ENCODE results near the gene GATD1.

GATD1 gene

DNA sequence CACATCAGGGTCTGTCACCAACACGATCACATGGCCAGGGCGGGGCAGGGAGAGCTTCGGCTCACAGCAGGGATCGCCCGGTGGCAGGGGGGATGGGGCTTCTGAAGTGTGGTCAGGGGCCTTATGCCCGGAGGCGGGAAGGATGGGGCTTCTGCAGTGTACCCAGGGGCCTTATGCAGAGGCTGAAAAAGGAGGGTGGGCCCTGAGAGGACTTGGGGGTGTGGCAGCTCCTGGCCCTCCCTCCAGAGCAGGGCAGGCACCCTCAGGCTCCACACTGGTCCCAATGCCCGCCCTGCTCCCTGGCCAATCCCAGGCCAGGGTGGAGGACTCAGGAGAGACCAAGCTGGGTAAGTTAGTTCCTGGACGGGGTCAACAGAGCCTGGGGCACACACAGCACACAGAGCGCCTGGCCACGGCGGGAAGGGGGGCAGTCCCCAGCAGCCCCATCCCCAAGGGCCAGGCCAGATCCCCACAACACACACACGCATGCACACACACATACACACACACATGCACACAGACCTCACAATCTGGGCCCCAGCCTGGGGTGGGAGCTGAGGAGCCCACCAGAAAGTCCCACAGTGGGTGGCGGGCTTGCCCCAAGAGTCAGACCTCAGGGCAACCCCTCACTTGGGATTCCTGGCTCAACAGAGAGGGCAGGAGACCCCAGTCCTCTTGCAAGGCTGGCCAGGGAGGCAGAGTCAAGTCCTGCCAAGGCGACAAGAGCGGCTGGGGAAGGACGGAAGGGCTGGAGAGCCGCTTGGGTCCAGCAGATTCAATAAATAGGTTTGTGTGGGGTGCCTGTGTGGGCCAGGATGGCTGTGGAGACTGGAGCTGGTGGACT is 13.7 kb upstream of the GATD1 start (continued):
- TF ChIP-seq ZSCAN4 (tag by site-specific recombination; IDR thresholded peaks at IDR 0.05) (peak; percentile 75), ZSCAN30 (tag by site-specific recombination; IDR thresholded peaks at IDR 0.05) (no peak), ZNF521 (tag by site-specific recombination; IDR thresholded peaks at IDR 0.05) (no peak), SCRT1 (tag by site-specific recombination; IDR thresholded peaks at IDR 0.05; ENCODE audit: borderline replicate concordance) (no peak), SP3 (tag by site-specific recombination; IDR thresholded peaks at IDR 0.05) (peak; percentile 48), ZNF792 (tag by site-specific recombination; IDR thresholded peaks at IDR 0.05) (no peak), YY1 (tag by site-specific recombination; IDR thresholded peaks at IDR 0.05) (no peak), ZSCAN18 (tag by site-specific recombination; IDR thresholded peaks at IDR 0.05) (no peak), ZFP41 (tag by site-specific recombination; IDR thresholded peaks at IDR 0.05; ENCODE audit: borderline replicate concordance) (no peak), ZNF600 (tag by site-specific recombination; IDR thresholded peaks at IDR 0.05) (0 out of 2 replicates have a peak, but pooled peaks have one; percentile 24), ZNF121 (tag by site-specific recombination; IDR thresholded peaks at IDR 0.05) (no peak), OVOL3 (tag by site-specific recombination; IDR thresholded peaks at IDR 0.05) (no peak), PRDM1 (tag by site-specific recombination; IDR thresholded peaks at IDR 0.05) (no peak), ZEB2 (tag by site-specific recombination; IDR thresholded peaks at IDR 0.05) (no peak), YY2 (tag by site-specific recombination; IDR thresholded peaks at IDR 0.05) (no peak), ZNF394 (tag by site-specific recombination; IDR thresholded peaks at IDR 0.05; ENCODE audit: borderline replicate concordance) (no peak), ZBTB7A (tag by site-specific recombination; IDR thresholded peaks at IDR 0.05; ENCODE audit: low read depth) (peak; percentile 38; the same call in 1 of the 2 replicates), KLF9 (tag by site-specific recombination; IDR thresholded peaks at IDR 0.05; ENCODE audit: low read depth) (peak; percentile 48; the same call in 1 of the 2 replicates), BCL11A (tag by site-specific recombination; IDR thresholded peaks at IDR 0.05; ENCODE audit: low read depth) (no peak), ZNF169 (tag by site-specific recombination; IDR thresholded peaks at IDR 0.05) (no peak), RBAK (tag by site-specific recombination; IDR thresholded peaks at IDR 0.05) (no peak)
- TF ChIP-seq, protein P1, sequence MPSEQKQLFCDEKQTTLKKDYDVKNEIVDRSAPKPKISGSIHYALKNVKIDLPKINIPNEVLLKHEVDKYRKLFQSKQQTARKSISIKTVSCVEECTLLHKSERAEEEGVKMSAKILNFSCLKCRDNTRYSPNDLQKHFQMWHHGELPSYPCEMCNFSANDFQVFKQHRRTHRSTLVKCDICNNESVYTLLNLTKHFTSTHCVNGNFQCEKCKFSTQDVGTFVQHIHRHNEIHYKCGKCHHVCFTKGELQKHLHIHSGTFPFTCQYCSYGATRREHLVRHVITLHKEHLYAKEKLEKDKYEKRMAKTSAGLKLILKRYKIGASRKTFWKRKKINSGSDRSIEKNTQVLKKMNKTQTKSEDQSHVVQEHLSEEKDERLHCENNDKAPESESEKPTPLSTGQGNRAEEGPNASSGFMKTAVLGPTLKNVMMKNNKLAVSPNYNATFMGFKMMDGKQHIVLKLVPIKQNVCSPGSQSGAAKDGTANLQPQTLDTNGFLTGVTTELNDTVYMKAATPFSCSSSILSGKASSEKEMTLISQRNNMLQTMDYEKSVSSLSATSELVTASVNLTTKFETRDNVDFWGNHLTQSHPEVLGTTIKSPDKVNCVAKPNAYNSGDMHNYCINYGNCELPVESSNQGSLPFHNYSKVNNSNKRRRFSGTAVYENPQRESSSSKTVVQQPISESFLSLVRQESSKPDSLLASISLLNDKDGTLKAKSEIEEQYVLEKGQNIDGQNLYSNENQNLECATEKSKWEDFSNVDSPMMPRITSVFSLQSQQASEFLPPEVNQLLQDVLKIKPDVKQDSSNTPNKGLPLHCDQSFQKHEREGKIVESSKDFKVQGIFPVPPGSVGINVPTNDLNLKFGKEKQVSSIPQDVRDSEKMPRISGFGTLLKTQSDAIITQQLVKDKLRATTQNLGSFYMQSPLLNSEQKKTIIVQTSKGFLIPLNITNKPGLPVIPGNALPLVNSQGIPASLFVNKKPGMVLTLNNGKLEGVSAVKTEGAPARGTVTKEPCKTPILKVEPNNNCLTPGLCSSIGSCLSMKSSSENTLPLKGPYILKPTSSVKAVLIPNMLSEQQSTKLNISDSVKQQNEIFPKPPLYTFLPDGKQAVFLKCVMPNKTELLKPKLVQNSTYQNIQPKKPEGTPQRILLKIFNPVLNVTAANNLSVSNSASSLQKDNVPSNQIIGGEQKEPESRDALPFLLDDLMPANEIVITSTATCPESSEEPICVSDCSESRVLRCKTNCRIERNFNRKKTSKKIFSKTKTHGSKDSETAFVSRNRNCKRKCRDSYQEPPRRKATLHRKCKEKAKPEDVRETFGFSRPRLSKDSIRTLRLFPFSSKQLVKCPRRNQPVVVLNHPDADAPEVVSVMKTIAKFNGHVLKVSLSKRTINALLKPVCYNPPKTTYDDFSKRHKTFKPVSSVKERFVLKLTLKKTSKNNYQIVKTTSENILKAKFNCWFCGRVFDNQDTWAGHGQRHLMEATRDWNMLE (tag by site-specific recombination; conservative IDR thresholded peaks at IDR 0.05; ENCODE audit: low read depth) = no peak
- TF ChIP-seq, protein P2, sequence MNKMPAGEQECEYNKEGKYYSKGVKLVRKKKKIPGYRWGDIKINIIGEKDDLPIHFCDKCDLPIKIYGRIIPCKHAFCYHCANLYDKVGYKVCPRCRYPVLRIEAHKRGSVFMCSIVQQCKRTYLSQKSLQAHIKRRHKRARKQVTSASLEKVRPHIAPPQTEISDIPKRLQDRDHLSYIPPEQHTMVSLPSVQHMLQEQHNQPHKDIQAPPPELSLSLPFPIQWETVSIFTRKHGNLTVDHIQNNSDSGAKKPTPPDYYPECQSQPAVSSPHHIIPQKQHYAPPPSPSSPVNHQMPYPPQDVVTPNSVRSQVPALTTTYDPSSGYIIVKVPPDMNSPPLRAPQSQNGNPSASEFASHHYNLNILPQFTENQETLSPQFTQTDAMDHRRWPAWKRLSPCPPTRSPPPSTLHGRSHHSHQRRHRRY (tag by site-specific recombination; IDR thresholded peaks at IDR 0.05) = no peak
- TF ChIP-seq, protein P3, sequence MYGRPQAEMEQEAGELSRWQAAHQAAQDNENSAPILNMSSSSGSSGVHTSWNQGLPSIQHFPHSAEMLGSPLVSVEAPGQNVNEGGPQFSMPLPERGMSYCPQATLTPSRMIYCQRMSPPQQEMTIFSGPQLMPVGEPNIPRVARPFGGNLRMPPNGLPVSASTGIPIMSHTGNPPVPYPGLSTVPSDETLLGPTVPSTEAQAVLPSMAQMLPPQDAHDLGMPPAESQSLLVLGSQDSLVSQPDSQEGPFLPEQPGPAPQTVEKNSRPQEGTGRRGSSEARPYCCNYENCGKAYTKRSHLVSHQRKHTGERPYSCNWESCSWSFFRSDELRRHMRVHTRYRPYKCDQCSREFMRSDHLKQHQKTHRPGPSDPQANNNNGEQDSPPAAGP (tag by site-specific recombination; IDR thresholded peaks at IDR 0.05) = no peak
- TF ChIP-seq, protein P4, sequence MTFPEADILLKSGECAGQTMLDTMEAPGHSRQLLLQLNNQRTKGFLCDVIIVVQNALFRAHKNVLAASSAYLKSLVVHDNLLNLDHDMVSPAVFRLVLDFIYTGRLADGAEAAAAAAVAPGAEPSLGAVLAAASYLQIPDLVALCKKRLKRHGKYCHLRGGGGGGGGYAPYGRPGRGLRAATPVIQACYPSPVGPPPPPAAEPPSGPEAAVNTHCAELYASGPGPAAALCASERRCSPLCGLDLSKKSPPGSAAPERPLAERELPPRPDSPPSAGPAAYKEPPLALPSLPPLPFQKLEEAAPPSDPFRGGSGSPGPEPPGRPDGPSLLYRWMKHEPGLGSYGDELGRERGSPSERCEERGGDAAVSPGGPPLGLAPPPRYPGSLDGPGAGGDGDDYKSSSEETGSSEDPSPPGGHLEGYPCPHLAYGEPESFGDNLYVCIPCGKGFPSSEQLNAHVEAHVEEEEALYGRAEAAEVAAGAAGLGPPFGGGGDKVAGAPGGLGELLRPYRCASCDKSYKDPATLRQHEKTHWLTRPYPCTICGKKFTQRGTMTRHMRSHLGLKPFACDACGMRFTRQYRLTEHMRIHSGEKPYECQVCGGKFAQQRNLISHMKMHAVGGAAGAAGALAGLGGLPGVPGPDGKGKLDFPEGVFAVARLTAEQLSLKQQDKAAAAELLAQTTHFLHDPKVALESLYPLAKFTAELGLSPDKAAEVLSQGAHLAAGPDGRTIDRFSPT (tag by site-specific recombination; IDR thresholded peaks at IDR 0.05) = no peak
- TF ChIP-seq, protein P5, sequence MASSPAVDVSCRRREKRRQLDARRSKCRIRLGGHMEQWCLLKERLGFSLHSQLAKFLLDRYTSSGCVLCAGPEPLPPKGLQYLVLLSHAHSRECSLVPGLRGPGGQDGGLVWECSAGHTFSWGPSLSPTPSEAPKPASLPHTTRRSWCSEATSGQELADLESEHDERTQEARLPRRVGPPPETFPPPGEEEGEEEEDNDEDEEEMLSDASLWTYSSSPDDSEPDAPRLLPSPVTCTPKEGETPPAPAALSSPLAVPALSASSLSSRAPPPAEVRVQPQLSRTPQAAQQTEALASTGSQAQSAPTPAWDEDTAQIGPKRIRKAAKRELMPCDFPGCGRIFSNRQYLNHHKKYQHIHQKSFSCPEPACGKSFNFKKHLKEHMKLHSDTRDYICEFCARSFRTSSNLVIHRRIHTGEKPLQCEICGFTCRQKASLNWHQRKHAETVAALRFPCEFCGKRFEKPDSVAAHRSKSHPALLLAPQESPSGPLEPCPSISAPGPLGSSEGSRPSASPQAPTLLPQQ (tag by site-specific recombination; IDR thresholded peaks at IDR 0.05) = no peak

Measured in HEK293 (cell line).